A204.1 (cell line): Measurements from ENCODE around the gene RSAD2.

Experiments used
- FAIRE-seq: peaks from 2 replicates; lab custom pipeline; 2012; peaks lifted over from hg19 to GRCh38; lab: Jason Lieb, UNC

RSAD2 gene

GRCh38 chr2:6906165-6906741 lies 28.7 kb downstream of the RSAD2 start:
- no peak for FAIRE-seq

GRCh38 chr2:6908291-6908690 lies 30.7 kb downstream of the RSAD2 start:
- FAIRE-seq, result no peak

GRCh38 chr2:6909431-6910385 lies 32.1 kb downstream of the RSAD2 start:
- FAIRE-seq, result no peak

- no peak for FAIRE-seq
Observed at GRCh38 chr2:6911721-6912120, 34.1 kb downstream of the RSAD2 start.

- FAIRE-seq, result no peak
Observed at GRCh38 chr2:6913415-6914157, 36.0 kb downstream of the RSAD2 start.

GRCh38 chr2:6914828-6915227 lies 37.3 kb downstream of the RSAD2 start:
- no peak for FAIRE-seq

- FAIRE-seq, result no peak
Observed at GRCh38 chr2:6915399-6915798, 37.8 kb downstream of the RSAD2 start.

GRCh38 chr2:6916224-6916623 lies 38.6 kb downstream of the RSAD2 start:
- no peak for FAIRE-seq

GRCh38 chr2:6916736-6917070 lies 39.1 kb downstream of the RSAD2 start:
- no peak for FAIRE-seq

- no peak for FAIRE-seq
Observed at GRCh38 chr2:6917071-6917760, 39.6 kb downstream of the RSAD2 start, which contains the start of gene RNF144A. Gene RNF144A, plus strand, starts transcription at chr2:6917412. Its CDS starts 79,515 bp downstream, at chr2:6996927.

- no peak for FAIRE-seq
Observed at GRCh38 chr2:6917761-6918421, 40.3 kb downstream of the RSAD2 start.

- FAIRE-seq, result no peak
Observed at GRCh38 chr2:6919901-6920742, 42.5 kb downstream of the RSAD2 start.

- FAIRE-seq, result no peak
Observed at GRCh38 chr2:6920743-6921064, 43.1 kb downstream of the RSAD2 start.

- FAIRE-seq, result no peak
Observed at GRCh38 chr2:6921321-6921922, 43.8 kb downstream of the RSAD2 start.

- FAIRE-seq, result no peak
Observed at GRCh38 chr2:6922201-6922656, 44.7 kb downstream of the RSAD2 start.

GRCh38 chr2:6923319-6923718 lies 45.7 kb downstream of the RSAD2 start:
- FAIRE-seq, result no peak

- no peak for FAIRE-seq
Observed at GRCh38 chr2:6924101-6924923, 46.7 kb downstream of the RSAD2 start.

- FAIRE-seq, result no peak
Observed at GRCh38 chr2:6924924-6925409, 47.4 kb downstream of the RSAD2 start.

GRCh38 chr2:6926071-6926732 lies 48.6 kb downstream of the RSAD2 start:
- FAIRE-seq, result no peak
